ENCODE results near the gene FAM89B.

DNA sequence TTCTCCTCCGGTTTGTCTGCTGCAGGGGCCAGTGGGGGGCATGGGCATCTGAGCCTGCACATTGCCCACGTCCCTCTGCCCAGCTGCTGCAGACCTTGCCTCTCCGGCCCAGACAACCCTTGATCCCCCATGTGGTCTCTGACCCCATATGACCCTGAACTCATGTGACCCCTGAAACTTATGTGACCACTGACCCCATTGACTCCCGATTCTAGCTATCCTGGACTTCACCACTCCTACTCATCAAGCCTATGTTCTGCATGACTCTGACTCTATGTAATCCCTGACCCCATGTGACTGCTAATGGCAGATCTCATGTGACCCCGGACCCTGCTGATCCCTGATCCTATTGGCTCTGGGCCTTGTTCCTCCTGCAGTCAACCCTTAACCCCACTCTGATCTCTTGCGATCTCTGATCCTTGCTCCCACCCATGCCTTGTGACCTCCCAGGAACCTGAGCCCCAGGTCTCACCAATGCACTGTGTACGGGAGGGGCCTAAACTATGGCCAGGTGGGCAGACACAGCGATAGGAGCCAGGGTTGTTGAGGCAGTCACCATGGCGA is 19.9 kb upstream of the FAM89B start:
- no peak for TF ChIP-seq CTCF (IDR thresholded peaks at IDR 0.05)
- no peak for TF ChIP-seq POLR2A (IDR thresholded peaks at IDR 0.05)

Data from sigmoid colon (tissue), 3 donors.